ENCODE data around the gene NKX2-8.
A peak's percentile ranks its signal among the peaks of the same experiment; 100 is the strongest.

Gene NKX2-8

GRCh38 chr14:36582011-36582873 is at the start of gene NKX2-8:
TSS of gene NKX2-8 (minus strand) at chr14:36582614. CDS start at chr14:36582389, 225 bp downstream.
- no peak for DNase-seq (ENCODE audit: low read depth in 1 of 2, low spot score in 1 of 2)

- no peak for DNase-seq (ENCODE audit: low read depth in 1 of 2, low spot score in 1 of 2)
Observed at GRCh38 chr14:36627981-36628380, 45.6 kb upstream of the NKX2-8 start.

GRCh38 chr14:36626151-36626550 is 43.7 kb upstream of the NKX2-8 start:
- no peak for DNase-seq (ENCODE audit: low read depth in 1 of 2, low spot score in 1 of 2)

GRCh38 chr14:36625436-36625835 is 43.0 kb upstream of the NKX2-8 start:
- no peak for DNase-seq (ENCODE audit: low read depth in 1 of 2, low spot score in 1 of 2)

GRCh38 chr14:36625014-36625413 is 42.6 kb upstream of the NKX2-8 start:
- no peak for DNase-seq (ENCODE audit: low read depth in 1 of 2, low spot score in 1 of 2)

GRCh38 chr14:36619853-36620252 is 37.4 kb upstream of the NKX2-8 start:
- DNase-seq (ENCODE audit: low read depth in 1 of 2, low spot score in 1 of 2) = no peak

- no peak for DNase-seq (ENCODE audit: low read depth in 1 of 2, low spot score in 1 of 2)
Observed at GRCh38 chr14:36619131-36619530, 36.7 kb upstream of the NKX2-8 start.

GRCh38 chr14:36618641-36619040 is 36.2 kb upstream of the NKX2-8 start:
- no peak for DNase-seq (ENCODE audit: low read depth in 1 of 2, low spot score in 1 of 2)

- no peak for DNase-seq (ENCODE audit: low read depth in 1 of 2, low spot score in 1 of 2)
Observed at GRCh38 chr14:36617824-36618223, 35.4 kb upstream of the NKX2-8 start.

- no peak for DNase-seq (ENCODE audit: low read depth in 1 of 2, low spot score in 1 of 2)
Observed at GRCh38 chr14:36605506-36605857, 23.1 kb upstream of the NKX2-8 start.

GRCh38 chr14:36604757-36605505 is 22.5 kb upstream of the NKX2-8 start:
- peak in 1 of 2 donors; percentile 20 for DNase-seq (ENCODE audit: low read depth in 1 of 2, low spot score in 1 of 2)

GRCh38 chr14:36600431-36600830 is 18.0 kb upstream of the NKX2-8 start:
- DNase-seq (ENCODE audit: low read depth in 1 of 2, low spot score in 1 of 2) = no peak

- no peak for DNase-seq (ENCODE audit: low read depth in 1 of 2, low spot score in 1 of 2)
Observed at GRCh38 chr14:36591482-36591881, 9.1 kb upstream of the NKX2-8 start.

GRCh38 chr14:36588788-36589187 is 6.4 kb upstream of the NKX2-8 start:
- DNase-seq (ENCODE audit: low read depth in 1 of 2, low spot score in 1 of 2) = no peak

GRCh38 chr14:36588119-36588518 is 5.7 kb upstream of the NKX2-8 start:
- no peak for DNase-seq (ENCODE audit: low read depth in 1 of 2, low spot score in 1 of 2)

GRCh38 chr14:36585100-36585499 is 2.7 kb upstream of the NKX2-8 start:
- DNase-seq (ENCODE audit: low read depth in 1 of 2, low spot score in 1 of 2) = no peak

- DNase-seq (ENCODE audit: low read depth in 1 of 2, low spot score in 1 of 2) = no peak
Observed at GRCh38 chr14:36583893-36584811, 1.7 kb upstream of the NKX2-8 start.

- DNase-seq (ENCODE audit: low read depth in 1 of 2, low spot score in 1 of 2) = no peak
Observed at GRCh38 chr14:36583242-36583892, 953 bp upstream of the NKX2-8 start.

- DNase-seq (ENCODE audit: low read depth in 1 of 2, low spot score in 1 of 2) = no peak
Observed at GRCh38 chr14:36582874-36583241, 444 bp upstream of the NKX2-8 start.

- no peak for DNase-seq (ENCODE audit: low read depth in 1 of 2, low spot score in 1 of 2)
Observed at GRCh38 chr14:36580856-36581831, 1.3 kb downstream of the NKX2-8 start.

All from activated CD4-positive, alpha-beta T cell treated with anti-CD3 and anti-CD28 coated beads, Interleukin-2, amount 50 U/mL, for 24 hours (primary cell).